GM18870 (cell line): ENCODE data around the gene WFDC5.

ENCODE experiments used
- ATAC-seq: cut with Tn5 transposase; IDR thresholded peaks from one replicate; pipeline ENCODE4 v1.9.1; 2021; ENCODE audit warnings: moderate library complexity; ENCODE audit not compliant: unreplicated experiment

WFDC5 gene

DNA sequence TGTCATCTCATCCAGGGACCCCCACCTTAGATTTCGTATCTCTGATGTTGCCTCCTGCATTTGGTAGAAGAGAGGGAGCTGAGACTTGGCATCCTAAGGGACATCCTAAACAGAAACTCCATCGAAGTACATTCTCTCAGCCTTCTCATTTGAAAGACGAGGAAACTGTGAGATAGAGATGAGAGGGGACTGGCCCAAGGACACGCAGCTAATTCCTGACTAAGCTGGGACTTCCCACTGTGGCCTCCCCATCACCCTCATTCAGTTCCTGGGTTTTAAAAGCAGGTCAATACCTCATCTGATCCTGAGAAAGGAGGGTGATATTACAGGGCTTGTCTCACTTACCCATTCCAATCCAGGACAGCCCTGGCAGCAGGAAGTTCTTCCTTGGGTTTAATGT lies 855 bp upstream of the WFDC5 start:
- ATAC-seq = no peak

DNA sequence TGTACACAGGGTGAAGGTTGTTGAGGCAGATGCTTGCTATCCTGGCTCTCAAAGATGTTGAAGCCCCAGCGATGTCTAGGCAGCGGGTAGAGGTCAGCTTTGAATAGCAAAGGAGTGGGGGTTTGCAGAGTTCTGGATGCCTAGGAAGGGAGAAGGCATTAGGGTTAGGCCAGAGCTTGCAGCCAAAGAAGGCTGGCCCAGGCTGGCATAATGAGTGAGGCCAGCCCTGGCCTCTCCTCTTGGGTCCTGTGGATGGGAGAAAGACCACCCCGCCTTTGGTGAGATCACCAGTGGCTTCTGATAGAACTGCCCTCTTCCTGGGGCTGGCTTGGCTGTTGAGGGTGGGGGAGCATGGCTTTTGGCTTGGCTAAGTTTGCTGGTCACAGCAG lies 406 bp upstream of the WFDC5 start:
- ATAC-seq = no peak

DNA sequence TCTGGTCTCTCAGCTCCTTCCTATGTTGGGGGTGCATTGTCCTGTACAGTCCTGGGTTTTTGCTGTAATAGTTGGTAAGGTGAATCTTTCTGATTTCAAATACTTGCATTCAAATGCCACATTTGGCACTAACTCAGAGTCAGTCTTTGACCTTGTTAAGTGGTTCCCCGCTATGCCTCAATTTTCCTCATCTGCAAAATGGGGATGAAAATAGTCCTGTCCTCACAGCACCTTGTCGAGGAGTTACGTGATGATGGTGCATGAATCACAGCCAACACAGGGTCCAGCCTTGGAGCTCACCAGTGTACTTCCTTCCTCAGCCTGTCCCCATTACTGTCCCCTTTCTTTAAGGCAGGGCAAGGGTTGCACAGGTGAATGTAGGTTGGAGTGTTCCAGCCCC lies 1.1 kb downstream of the WFDC5 start:
- ATAC-seq = no peak

DNA sequence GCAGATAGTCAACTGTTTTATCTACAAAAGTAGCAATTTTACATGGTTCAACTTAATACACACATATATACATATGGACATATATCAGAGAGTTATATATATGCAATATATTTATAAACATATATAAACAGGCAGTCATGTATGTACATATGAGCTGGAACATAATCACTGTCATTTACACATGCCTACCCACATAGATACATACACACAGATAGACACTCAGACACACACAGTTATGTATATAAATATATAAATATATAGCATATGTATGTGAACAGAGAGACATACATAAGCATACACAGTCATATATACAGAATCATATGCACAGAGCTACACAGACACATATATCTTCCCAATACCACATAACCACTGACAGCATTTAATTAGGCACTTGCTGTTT lies 2.2 kb downstream of the WFDC5 start:
- no peak for ATAC-seq

DNA sequence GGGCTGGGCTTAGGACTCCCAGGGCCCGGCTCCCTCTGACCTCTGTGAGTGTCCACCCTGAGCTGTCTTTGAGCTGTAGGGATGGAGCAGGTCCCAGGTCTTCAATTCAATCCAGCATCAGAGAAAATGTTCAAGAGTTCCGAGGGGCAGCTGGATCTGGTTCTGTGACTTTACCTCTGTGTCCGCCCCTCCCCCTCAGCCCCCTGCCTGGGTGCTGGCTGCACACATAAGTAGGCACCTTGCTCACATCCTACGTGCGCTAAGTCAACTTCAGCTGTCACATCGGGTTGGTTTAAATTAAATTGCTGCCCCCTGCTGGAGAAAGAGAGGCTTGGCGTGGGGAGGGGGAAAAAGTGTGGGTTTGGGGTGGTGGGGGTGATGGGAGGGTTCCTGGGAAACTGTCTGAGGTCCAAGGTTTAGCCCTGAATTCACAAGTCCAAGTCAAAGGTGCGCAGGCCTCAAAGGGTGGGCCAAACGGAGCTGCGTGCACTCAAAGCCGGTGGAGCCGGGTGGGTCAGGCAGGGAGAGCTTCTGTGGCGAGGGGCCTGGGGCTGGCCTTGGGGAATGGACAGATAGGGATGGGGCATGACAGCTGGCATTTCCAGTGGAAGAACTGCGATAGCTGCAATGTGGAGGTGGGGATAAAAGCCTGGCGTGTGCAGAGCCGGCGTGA lies 3.0 kb downstream of the WFDC5 start:
- ATAC-seq = no peak

DNA sequence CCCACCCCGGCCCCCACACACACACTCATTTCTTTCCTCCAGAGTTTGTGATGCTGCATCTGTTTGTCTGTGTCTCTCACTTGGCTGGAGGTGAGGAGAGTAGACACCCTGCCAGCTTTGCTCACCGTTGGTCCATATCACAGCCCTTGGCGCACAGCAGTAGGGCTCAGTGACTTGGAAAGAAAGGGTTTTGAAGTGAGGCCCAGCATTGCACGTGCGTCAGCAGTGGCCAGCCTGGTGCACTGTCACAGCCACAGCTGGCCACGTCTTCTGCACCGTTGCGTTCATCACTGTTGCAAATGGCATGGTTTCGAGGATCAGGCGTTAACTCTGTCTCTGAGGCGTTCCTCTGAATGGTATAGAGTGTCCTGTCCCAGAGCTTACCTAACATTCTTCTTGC lies 3.7 kb downstream of the WFDC5 start:
- no peak for ATAC-seq

DNA sequence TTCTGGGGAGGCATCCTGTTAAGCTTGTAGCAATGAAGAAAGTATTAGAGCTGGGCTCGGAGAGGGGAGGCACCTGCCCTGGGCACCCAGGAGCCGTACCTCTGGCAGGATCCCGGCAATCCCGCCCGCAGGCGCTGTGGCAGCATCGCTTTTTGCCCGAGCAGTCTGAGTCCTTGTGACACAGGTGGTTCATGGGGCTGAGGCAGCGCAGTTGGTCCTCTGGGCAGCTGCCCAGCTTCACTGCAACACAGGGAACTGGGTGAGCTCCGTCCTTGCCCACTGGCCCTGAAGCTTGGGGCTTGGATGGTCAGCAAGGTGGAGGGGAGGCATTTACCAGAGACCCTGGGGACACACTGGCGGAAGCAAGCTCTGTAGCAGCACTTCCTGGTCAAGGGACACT lies 4.7 kb downstream of the WFDC5 start:
- ATAC-seq = no peak

DNA sequence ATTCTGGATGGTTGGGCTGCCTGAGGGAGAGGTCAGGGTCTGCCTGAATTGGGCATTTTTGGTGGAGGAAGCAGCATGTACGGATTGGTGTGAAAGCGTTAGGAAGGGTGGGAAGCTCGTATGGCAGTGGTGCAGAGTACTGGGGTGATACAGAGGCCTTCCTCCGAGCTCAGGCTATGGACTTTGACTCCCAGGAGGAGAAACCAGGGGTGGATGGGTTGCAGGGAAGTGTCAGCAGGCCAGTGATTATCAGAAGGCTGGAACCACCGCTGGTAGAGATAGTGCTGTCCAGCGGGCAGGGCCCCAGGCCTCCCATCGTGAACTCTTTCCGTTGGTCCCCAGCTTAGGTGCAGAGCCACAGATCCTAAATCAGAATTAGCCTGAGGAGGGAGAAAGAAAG lies 5.3 kb downstream of the WFDC5 start:
- no peak for ATAC-seq

DNA sequence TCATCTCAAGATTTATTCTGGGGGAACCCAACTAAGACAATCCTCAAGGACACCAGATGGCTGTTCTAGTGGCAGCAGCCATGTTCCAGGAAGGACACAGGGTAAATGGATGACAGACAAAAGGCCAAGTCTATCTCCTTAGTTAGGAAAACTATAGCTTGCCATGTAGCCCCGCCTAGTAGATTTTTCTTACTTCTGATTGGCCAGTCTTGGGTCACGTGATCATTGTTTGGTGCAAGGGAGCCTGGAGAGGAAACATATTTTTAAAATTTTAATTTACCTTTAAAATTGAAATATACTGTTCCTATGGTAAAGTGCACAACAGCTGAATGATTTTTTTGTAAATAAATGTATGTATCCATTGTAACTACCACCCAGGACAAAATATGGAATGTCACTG lies 9.7 kb downstream of the WFDC5 start:
- ATAC-seq = no peak

DNA sequence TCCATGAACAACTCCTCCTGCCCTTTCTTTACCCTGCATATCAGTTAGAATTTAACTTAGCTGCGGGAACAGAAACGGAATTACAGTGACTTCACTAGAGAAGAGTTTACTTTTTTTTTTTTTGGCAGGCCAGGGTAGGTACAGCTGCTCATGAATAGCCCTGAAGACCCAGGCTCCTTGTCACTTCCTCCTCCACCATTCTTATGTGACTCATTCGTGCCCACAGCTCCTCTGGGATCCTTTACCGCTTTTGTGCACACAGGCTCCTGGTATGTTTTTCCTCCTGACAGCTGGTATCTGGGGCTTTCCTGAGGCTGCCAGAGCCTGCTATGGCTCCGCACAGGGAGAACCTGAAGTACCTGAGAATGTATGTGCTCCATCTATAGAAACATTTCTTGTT lies 10.2 kb downstream of the WFDC5 start:
- ATAC-seq = no peak

DNA sequence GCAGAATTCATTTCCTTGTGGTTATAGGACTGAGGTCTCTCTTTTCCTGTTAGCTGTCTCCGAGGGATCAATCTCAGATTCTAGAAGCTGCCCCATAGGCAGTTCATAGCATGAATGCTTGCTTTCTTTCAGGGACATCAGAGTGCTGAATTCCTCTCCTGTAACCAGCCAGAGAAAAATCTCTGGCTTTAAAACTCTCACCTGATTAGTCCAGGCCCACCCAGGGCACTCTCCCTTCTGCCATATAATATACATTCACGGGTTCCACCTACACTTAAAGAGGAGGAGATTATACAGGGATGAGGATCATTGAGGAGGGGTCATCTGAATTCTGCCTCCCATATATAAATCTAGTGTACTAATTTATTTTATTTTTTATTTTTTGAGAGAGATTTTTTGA lies 11.9 kb downstream of the WFDC5 start:
- no peak for ATAC-seq

DNA sequence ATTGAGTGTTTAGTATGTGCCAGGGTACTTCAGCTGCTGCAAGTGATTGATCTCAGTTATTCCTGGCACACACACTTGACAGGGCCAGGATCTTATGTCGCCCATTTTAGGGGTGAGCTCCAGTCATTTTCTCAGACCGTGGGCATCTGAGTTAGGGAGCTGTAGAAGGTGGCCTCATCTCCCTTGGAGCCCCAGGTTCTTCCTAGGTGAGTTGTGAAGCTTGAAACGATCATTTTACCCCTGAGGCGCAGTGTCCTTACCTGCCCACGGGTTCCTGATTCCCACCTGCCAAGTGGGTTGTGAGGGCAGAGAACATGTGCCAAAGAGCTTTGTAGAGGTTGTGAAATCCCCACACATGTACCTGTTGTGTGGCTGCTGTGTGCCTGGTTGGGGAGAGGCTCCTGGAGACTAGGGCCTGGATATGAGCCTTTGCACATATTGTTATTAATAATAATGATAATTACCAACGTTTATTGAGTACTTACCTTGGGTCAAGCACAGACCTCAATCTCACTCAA lies 13.6 kb downstream of the WFDC5 start:
- ATAC-seq = no peak

DNA sequence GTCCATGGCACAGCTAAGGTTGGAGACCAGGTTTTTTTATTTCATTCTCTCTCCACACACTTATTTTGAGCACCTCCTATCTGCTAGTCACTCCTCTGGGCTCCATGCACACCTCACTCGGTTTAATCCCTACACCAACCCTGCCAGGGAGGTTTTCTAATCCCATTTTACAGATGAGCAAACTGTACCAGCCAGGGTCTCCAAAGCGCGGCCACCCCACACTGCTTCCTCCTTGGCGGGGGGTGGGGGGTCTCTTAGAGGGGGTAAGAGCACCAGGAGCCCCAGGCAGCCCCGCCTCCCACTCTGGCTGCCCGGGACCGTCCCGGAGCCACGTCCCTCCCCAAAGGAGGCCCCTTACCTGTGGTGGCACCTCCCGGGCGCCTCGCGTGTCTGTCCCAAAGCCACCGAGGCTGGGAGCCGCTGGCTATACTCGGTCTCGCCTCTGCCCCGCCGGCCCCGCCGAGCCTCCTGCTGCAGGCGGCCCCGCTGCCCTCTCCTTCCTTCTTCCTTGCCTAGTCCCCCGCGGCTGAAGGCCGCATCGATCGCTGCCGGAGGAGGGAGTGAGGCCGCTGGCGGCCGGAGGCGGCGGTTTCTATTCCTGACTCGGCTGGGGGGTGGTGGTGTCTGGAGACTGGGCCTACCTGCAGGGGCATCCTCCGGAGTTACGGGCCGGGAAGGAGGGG lies 14.3 kb downstream of the WFDC5 start, which contains the start of gene KCNS1:
Gene KCNS1 (minus strand): TSS at position 565 of the 683 bp plus-strand sequence. CDS start 1,891 bp downstream, outside the sequence.
- ATAC-seq = no peak

DNA sequence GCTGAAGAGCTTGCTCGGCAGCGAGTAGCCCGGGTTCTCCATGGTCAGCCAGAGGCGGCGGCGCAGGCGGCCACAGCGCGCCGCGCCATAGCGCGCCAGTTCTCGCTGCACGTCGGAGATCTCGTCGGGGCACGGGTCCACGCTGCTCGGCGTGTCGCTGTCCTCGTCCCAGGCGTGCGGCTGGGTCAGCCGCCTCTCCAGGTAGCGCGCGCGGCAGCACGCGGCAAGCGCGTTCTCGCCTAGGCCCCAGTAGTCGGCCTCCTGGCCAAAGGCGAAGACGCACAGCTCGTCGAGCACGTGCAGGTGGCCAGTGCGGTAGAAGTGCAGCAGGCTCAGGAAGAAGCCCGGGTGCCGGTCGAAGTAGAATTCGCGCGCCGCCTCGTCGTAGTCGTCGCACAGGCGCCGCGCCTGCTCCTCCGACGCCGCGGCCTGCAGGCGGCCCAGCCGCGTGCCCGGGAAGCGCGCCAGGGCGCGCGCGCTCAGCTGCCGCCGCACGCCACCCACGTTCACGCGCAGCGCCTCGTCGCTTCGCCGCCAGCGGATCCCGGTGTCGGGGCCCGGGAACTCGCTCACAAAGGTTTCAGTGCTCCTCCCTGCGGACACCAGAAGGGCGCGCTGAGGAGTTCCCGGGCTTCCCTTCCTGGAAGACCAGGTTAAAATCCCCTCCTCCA lies 16.7 kb downstream of the WFDC5 start:
- ATAC-seq = no peak

DNA sequence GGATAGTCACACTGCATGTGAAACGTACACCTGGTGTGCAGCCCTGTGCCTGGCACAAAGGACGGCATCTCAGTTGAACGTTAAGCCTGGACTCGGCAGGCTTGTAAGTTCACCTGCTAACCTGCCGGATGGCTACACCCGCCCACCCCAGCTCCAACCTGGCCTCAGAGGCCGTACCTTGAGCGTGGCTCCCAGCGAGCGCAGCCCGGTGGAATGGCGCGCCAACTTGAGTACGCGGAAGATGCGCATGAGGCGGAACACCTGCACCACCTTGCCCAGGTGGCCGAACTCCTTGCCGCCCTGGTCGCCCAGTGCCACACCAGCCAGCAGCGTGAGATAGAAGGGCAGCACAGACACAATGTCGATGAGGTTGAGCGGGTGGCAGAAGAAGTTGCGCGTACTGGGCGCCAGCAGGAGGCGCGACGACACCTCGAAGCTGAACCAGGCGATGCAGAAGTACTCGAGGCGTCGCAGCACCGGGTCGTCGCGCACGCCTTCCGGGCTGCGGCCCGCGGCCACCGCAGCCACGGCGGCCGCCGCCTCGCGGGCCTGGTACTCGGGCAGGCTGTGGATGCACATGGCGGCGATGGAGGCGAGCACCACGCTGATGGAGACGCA lies 17.4 kb downstream of the WFDC5 start:
- ATAC-seq = no peak

DNA sequence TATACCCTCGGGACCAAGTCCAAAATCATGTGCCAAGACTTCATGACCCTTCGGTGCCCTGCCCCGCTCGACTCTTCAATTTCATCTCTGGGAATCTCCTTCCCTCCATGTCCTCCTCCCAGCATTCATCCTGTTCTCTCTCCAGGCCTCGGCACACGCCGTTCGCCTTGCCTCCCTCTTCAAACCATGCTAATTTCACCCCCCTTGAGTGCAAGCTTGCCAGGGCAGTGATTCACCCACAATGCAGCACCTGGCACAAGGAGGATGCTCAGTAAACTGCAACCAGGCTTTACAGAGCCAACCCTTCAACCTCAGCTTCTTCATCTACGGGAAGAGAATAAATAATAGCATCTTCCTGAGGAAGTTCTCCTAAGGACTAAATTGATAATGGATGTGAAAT lies 18.2 kb downstream of the WFDC5 start:
- no peak for ATAC-seq

DNA sequence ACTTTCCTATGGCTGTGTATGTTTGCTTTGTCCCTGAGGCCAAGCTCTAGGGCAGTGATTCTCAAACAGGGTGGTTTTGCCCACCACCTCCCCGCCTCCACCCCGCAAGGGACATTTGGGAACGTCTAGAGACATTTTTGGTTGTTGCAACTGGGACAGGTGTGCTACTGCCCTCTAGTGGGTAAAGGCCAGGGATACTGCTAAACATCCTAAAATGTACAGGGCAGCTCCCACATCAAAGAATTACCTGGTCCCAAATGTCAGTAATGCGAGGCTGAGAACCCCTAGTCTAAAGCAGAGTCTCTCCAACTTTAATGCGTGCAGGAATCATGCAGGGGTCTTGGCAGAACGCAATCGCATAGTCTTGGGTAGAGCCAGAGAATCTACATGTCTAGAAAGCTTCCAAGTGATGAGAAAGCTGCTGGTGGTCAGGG lies 19.2 kb downstream of the WFDC5 start:
- no peak for ATAC-seq

DNA sequence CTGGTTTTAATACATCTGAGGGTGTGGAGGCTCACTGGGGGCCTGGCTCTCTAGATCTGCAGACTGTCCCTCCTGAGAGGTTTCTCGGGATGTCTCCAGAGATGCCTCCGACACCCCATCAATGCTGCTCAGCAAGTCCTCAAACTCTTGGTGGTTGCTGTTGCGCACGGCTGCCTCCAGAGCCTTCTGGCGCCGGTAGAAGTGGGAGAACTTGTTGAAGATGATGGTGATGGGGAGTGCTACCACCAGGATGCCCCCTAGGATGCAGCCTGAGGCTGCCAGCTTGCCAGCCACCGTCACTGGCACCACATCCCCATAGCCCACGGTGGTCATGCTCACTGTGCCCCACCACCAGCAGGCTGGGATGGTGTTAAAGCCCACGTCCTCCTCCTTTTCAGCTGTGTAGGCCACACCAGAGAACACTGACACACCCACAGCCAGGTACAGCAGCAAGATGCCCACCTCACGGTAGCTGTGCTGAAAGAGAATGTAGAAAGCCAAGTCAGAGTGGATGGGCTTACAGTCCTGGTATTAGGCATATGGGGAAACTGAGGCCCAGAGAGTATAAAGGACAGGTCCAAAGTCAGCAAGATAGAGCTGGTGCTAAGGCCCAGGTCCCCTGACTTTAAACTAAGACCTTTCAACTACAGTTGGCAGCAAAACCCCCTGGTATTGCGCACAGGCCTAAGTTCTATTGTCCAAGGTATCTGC lies 20.0 kb downstream of the WFDC5 start:
- no peak for ATAC-seq

DNA sequence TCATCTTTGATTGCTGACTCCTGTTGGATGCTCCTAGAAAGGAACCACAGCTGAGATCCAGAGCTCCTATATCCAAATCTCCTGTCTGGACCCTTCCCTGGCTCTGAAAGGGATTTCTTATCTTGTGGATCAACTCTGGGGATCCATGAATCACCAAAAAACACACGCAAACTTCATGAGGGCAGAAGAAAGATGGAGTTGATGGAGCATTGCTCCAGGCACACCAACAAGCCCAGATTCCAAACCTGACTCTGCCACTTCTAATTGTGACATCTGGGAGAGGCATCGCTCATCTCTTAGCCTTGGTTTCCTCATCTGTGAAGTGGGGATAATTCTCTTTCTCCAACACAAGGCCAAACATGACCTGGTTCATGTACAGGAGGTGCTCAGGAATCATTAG lies 20.8 kb downstream of the WFDC5 start:
- ATAC-seq = no peak

DNA sequence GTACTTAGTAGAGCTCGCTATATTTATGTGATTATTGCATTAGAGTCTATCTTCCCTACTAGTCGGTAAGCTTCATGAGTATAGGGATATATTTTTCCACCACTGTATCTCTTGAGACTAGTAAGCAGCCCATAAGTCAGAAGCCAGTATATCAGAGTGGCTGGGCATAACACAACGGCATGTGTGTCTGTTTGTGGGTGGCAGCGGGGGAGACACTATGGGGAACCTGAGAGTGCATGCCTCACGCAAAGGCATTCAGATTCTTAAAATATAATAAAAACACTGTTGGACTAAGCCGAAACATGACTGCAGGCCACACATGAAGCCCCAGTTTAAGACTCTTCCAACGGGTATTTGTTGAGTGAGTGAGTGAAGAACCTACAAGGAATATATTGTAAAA lies 22.1 kb downstream of the WFDC5 start:
- ATAC-seq = no peak

DNA sequence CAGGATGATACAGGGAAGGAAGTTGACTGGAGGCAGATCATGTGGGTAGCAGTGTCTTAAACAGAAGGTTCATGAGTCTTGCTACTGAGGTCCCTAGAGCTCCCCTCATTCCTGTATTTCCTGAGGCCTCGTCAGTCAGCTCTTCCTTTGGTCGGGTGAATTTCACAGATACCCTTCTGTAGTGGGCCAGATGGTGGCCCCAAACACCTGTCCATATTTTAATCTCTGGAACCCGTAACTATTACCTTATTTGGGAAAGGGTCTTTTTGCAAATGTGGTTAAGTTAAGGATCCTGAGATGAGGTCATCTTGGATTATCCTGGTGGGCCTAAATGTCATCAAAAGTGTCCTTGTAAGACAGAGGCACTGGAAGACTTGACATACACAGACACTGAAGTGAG lies 23.6 kb downstream of the WFDC5 start:
- ATAC-seq = no peak
